Measurements from ENCODE around the gene ZNF70.

The ZNF70 gene

GRCh38 chr22:23715806-23716375 lies 35.0 kb downstream of the ZNF70 start:
- no peak for DNase-seq

- no peak for DNase-seq
Measured at GRCh38 chr22:23714596-23715578, 36.0 kb downstream of the ZNF70 start.

GRCh38 chr22:23713696-23714595 lies 37.0 kb downstream of the ZNF70 start:
- no peak for DNase-seq

GRCh38 chr22:23712256-23712655 lies 38.7 kb downstream of the ZNF70 start:
- no peak for DNase-seq

- no peak for DNase-seq
Measured at GRCh38 chr22:23709107-23709506, 41.8 kb downstream of the ZNF70 start.

GRCh38 chr22:23708270-23708669 lies 42.6 kb downstream of the ZNF70 start:
- DNase-seq, result no peak

- DNase-seq, result no peak
Measured at GRCh38 chr22:23705358-23705757, 45.6 kb downstream of the ZNF70 start.

- no peak for DNase-seq
Measured at GRCh38 chr22:23704829-23705228, 46.1 kb downstream of the ZNF70 start.

GRCh38 chr22:23704062-23704461 lies 46.9 kb downstream of the ZNF70 start:
- DNase-seq, result no peak

GRCh38 chr22:23700706-23701105 lies 50.2 kb downstream of the ZNF70 start:
- DNase-seq, result no peak

- no peak for DNase-seq
Measured at GRCh38 chr22:23698673-23699235, 52.2 kb downstream of the ZNF70 start.

GRCh38 chr22:23698094-23698493 lies 52.8 kb downstream of the ZNF70 start:
- no peak for DNase-seq

- no peak for DNase-seq
Measured at GRCh38 chr22:23697031-23697970, 53.6 kb downstream of the ZNF70 start.

GRCh38 chr22:23696326-23696851 lies 54.5 kb downstream of the ZNF70 start:
- no peak for DNase-seq

- no peak for DNase-seq
Measured at GRCh38 chr22:23695571-23696325, 55.2 kb downstream of the ZNF70 start.

GRCh38 chr22:23695141-23695540 lies 55.8 kb downstream of the ZNF70 start:
- no peak for DNase-seq

GRCh38 chr22:23693979-23694680 lies 56.8 kb downstream of the ZNF70 start:
- DNase-seq, result no peak

GRCh38 chr22:23692598-23693291 lies 58.2 kb downstream of the ZNF70 start:
- no peak for DNase-seq

GRCh38 chr22:23691748-23692423 lies 59.0 kb downstream of the ZNF70 start:
- no peak for DNase-seq

Measured in NCI-H345 (cell line).